ENCODE measurements around the gene JAZF1. TPM values are rescaled to one million over a fixed set of nuclear protein-coding genes. Genes with fewer than 3 reads are reported as not detected.

The JAZF1 gene
- total and polyA plus RNA-seq, 2 donors (not counting 1 experiment from before 2014, with no cell fraction given): 14.0 to 38.6 TPM

DNA sequence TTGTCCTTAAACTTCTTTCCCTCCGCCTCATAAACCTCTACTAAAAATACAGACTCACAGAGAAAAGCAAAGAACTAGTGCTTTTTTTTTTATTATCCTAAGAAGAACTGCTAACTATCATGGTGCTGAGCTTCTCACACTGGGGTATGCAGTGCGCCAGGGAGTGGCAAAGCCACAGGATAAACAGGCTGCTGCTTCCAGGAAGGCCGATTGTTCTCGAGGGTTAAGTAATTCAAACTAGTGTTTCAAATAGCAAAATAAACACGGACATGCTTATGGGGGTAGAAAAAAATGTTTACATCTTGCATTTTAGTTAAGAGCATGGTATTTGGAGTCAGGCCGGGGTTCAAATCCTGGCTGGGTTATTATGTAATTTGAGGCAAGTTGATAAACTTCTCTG is 283.6 kb downstream of the JAZF1 start:
- Histone ChIP-seq H4K20me1 (ENCODE audit: control insufficient read depth, insufficient read depth, low read length, poor library complexity, severe bottlenecking) (peaks cover 30% of the 10 kb centered on the region), H2AFZ (ENCODE audit: insufficient read depth, low read depth, low read length, poor library complexity, severe bottlenecking) (no peak overlapping the region), H3K27me3 (replicated peaks in 1 of 4; ENCODE audit: control extremely low read depth in 1 of 4, control insufficient read depth in 3 of 4, insufficient read depth in 4 of 4, low read length in 3 of 4) (no peaks in the 10 kb centered on the region), H3K9me3 (ENCODE audit: control extremely low read depth in 1 of 3, control insufficient read depth in 2 of 3, insufficient read depth in 1 of 3, low read length in 2 of 3) (no peaks in the 10 kb centered on the region), H3K79me2 (ENCODE audit: control insufficient read depth, insufficient read depth, low read length) (peaks cover 43% of the 10 kb centered on the region), H3K4me3 (ENCODE audit: control extremely low read depth in 1 of 5, extremely low read depth in 1 of 5, insufficient read depth in 1 of 5, low read depth in 2 of 5, low read length in 4 of 5) (no peak overlapping the region), H3K9ac (ENCODE audit: low read length) (no peak overlapping the region), H3K4me2 (replicated peaks; ENCODE audit: low read depth, low read length, poor library complexity, severe bottlenecking) (no peak overlapping the region), H3K36me3 (replicated peaks in 1 of 2; ENCODE audit: control extremely low read depth in 1 of 2, control insufficient read depth in 1 of 2, extremely low read depth in 1 of 2, insufficient read depth in 2 of 2, low read length in 1 of 2) (peaks cover 3 to 23% of the 10 kb centered on the region in 2 experiments), H3K4me1 (ENCODE audit: control insufficient read depth in 2 of 2, insufficient read depth in 2 of 2, low read length in 2 of 2) (peaks cover 40 to 42% of the 10 kb centered on the region in 2 donors), H3K27ac (ENCODE audit: low read length in 2 of 2) (no peak overlapping the region)
- POLR2A ChIA-PET: no interaction called here
- 69% methylated on average over 2 of the region's 6 CpGs for WGBS (ENCODE audit: insufficient coverage)
- peaks cover 54% of the 10 kb centered on the region for H3K4me1 Mint-ChIP-seq
- no peak overlapping the region for H3K4me3 Mint-ChIP-seq
- no peak for TF ChIP-seq EZH2 (IDR thresholded peaks at IDR 0.05; ENCODE audit: borderline replicate concordance, insufficient read depth, low read depth, low read length, poor library complexity, severe bottlenecking)
- TF ChIP-seq, protein P1, sequence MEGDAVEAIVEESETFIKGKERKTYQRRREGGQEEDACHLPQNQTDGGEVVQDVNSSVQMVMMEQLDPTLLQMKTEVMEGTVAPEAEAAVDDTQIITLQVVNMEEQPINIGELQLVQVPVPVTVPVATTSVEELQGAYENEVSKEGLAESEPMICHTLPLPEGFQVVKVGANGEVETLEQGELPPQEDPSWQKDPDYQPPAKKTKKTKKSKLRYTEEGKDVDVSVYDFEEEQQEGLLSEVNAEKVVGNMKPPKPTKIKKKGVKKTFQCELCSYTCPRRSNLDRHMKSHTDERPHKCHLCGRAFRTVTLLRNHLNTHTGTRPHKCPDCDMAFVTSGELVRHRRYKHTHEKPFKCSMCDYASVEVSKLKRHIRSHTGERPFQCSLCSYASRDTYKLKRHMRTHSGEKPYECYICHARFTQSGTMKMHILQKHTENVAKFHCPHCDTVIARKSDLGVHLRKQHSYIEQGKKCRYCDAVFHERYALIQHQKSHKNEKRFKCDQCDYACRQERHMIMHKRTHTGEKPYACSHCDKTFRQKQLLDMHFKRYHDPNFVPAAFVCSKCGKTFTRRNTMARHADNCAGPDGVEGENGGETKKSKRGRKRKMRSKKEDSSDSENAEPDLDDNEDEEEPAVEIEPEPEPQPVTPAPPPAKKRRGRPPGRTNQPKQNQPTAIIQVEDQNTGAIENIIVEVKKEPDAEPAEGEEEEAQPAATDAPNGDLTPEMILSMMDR (IDR thresholded peaks at IDR 0.05): no peak
- no peak overlapping the region for H3K27ac Mint-ChIP-seq
- CTCF ChIA-PET: no interaction called here
- no peaks in the 10 kb centered on the region for H3K27me3 Mint-ChIP-seq
- no peak for ATAC-seq (ENCODE audit: low read depth)
- intact Hi-C loops (cut with micrococcal nuclease): no loop called here
- no peak for DNase-seq
- H3K9me3 Mint-ChIP-seq (ENCODE audit: insufficient read depth): no peaks in the 10 kb centered on the region

DNA sequence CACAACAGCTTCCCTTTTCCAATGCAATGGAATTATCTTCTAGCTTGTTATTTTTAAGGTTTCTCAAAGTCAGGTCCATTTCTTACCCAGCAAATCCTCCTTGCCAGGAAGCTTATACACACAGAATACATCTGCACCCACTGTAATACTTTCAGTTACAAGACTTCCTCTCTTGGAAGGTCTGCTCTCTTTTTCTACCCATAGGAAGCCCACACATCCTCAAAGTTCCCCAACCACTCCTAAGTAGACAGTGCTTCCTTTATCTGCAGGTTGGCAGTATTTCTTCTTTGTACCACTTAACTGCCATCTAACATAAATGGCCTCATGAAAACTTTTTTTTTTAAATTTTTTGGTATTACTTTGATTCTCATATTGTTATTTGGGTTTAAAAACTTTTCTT is 285.0 kb downstream of the JAZF1 start:
- Histone ChIP-seq H3K9ac (ENCODE audit: low read length) (no peak overlapping the region), H3K27me3 (replicated peaks in 1 of 4; ENCODE audit: control extremely low read depth in 1 of 4, control insufficient read depth in 3 of 4, insufficient read depth in 4 of 4, low read length in 3 of 4) (no peaks in the 10 kb centered on the region), H2AFZ (ENCODE audit: insufficient read depth, low read depth, low read length, poor library complexity, severe bottlenecking) (no peak overlapping the region), H3K4me2 (replicated peaks; ENCODE audit: low read depth, low read length, poor library complexity, severe bottlenecking) (peak overlapping the region; percentile 20), H4K20me1 (ENCODE audit: control insufficient read depth, insufficient read depth, low read length, poor library complexity, severe bottlenecking) (peaks cover 30% of the 10 kb centered on the region), H3K36me3 (replicated peaks in 1 of 2; ENCODE audit: control extremely low read depth in 1 of 2, control insufficient read depth in 1 of 2, extremely low read depth in 1 of 2, insufficient read depth in 2 of 2, low read length in 1 of 2) (peaks cover 5 to 23% of the 10 kb centered on the region in 2 experiments), H3K4me3 (ENCODE audit: control extremely low read depth in 1 of 5, extremely low read depth in 1 of 5, insufficient read depth in 1 of 5, low read depth in 2 of 5, low read length in 4 of 5) (no peak overlapping the region), H3K27ac (ENCODE audit: low read length in 2 of 2) (peak overlapping the region in 1 of 2 donors; percentile 22), H3K4me1 (ENCODE audit: control insufficient read depth in 2 of 2, insufficient read depth in 2 of 2, low read length in 2 of 2) (peaks cover 30 to 32% of the 10 kb centered on the region in 2 donors), H3K79me2 (ENCODE audit: control insufficient read depth, insufficient read depth, low read length) (peaks cover 43% of the 10 kb centered on the region), H3K9me3 (ENCODE audit: control extremely low read depth in 1 of 3, control insufficient read depth in 2 of 3, insufficient read depth in 1 of 3, low read length in 2 of 3) (no peaks in the 10 kb centered on the region)
- DNase-seq (no peak), ATAC-seq (ENCODE audit: low read depth) (no peak)
- TF ChIP-seq, protein P1 (IDR thresholded peaks at IDR 0.05): no peak
- no peak for TF ChIP-seq EZH2 (IDR thresholded peaks at IDR 0.05; ENCODE audit: borderline replicate concordance, insufficient read depth, low read depth, low read length, poor library complexity, severe bottlenecking)
- ChIA-PET POLR2A (no interaction called here), CTCF (interaction anchor here (0.7 to 1.2 kb wide), 2 partner anchors 26 to 325 kb away, joined by 3 read pairs; no protein-coding TSS in a partner anchor)
- intact Hi-C loops (cut with micrococcal nuclease): no loop called here
- Mint-ChIP-seq H3K9me3 (ENCODE audit: insufficient read depth) (no peaks in the 10 kb centered on the region), H3K4me3 (no peak overlapping the region), H3K27ac (no peak overlapping the region), H3K27me3 (no peaks in the 10 kb centered on the region), H3K4me1 (peaks cover 42% of the 10 kb centered on the region)

All from B cell (primary cell).